ENCODE data around the gene KCNH5.

The KCNH5 gene

GRCh38 chr14:62745496-62745895 is 299.8 kb downstream of the KCNH5 start:
- TF ChIP-seq, protein P1, sequence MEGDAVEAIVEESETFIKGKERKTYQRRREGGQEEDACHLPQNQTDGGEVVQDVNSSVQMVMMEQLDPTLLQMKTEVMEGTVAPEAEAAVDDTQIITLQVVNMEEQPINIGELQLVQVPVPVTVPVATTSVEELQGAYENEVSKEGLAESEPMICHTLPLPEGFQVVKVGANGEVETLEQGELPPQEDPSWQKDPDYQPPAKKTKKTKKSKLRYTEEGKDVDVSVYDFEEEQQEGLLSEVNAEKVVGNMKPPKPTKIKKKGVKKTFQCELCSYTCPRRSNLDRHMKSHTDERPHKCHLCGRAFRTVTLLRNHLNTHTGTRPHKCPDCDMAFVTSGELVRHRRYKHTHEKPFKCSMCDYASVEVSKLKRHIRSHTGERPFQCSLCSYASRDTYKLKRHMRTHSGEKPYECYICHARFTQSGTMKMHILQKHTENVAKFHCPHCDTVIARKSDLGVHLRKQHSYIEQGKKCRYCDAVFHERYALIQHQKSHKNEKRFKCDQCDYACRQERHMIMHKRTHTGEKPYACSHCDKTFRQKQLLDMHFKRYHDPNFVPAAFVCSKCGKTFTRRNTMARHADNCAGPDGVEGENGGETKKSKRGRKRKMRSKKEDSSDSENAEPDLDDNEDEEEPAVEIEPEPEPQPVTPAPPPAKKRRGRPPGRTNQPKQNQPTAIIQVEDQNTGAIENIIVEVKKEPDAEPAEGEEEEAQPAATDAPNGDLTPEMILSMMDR (conservative IDR thresholded peaks at IDR 0.05; ENCODE audit: control insufficient read depth, insufficient read depth, low read depth, low read length): no peak
- H3K4me3 ChIP-seq (ENCODE audit: control insufficient read depth, low read depth, low read length): no peak overlapping the region
- DNase-seq (ENCODE audit: low read depth): no peak

DNA sequence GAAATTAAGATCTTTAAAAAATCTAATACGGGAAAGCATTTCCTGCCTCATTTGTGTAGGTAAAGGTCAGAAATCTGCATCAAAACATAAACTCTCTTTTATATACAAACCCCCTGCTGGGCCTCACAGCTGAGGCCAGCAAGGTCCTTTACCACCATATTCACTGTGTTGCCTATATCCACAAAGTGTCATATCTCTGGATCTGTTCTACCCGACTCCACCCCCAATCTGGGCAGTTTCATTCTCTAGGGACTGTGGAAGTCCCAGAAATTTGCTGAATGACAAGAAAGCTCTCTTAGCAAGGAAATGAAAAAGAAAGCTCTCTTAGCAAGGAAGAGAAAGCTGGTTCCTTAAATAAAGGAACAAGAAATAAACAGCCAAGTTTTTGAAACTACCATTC is 301.7 kb downstream of the KCNH5 start:
- DNase-seq (ENCODE audit: low read depth): no peak
- no peak overlapping the region for H3K4me3 ChIP-seq (ENCODE audit: control insufficient read depth, low read depth, low read length)
- TF ChIP-seq, protein P1 (conservative IDR thresholded peaks at IDR 0.05; ENCODE audit: control insufficient read depth, insufficient read depth, low read depth, low read length): no peak

DNA sequence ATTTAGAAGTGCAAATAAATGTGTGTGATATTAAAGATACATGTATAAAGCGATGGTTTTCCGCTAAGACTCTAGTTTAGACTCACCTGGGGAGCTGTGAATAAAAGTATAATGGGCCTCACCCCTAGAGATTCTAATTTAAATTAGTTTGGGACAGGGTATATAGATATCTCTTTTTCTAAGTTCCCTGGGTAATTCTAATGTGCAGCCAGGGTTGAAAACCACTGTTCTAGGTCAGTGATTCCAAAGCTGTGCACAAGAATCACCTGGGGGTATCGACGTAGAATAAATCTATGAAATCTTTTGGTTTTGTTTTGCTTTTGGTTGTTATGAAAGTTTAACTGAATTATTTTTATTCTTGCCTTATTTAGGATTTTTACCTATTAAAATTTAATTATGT is 302.1 kb downstream of the KCNH5 start:
- DNase-seq (ENCODE audit: low read depth): no peak
- no peak overlapping the region for H3K4me3 ChIP-seq (ENCODE audit: control insufficient read depth, low read depth, low read length)
- TF ChIP-seq, protein P1 (conservative IDR thresholded peaks at IDR 0.05; ENCODE audit: control insufficient read depth, insufficient read depth, low read depth, low read length): no peak

- no peak overlapping the region for H3K4me3 ChIP-seq (ENCODE audit: control insufficient read depth, low read depth, low read length)
- DNase-seq (ENCODE audit: low read depth): no peak
- TF ChIP-seq, protein P1 (conservative IDR thresholded peaks at IDR 0.05; ENCODE audit: control insufficient read depth, insufficient read depth, low read depth, low read length): no peak
These were observed 305.6 kb downstream of the KCNH5 start for GRCh38 chr14:62739647-62740046.

DNA sequence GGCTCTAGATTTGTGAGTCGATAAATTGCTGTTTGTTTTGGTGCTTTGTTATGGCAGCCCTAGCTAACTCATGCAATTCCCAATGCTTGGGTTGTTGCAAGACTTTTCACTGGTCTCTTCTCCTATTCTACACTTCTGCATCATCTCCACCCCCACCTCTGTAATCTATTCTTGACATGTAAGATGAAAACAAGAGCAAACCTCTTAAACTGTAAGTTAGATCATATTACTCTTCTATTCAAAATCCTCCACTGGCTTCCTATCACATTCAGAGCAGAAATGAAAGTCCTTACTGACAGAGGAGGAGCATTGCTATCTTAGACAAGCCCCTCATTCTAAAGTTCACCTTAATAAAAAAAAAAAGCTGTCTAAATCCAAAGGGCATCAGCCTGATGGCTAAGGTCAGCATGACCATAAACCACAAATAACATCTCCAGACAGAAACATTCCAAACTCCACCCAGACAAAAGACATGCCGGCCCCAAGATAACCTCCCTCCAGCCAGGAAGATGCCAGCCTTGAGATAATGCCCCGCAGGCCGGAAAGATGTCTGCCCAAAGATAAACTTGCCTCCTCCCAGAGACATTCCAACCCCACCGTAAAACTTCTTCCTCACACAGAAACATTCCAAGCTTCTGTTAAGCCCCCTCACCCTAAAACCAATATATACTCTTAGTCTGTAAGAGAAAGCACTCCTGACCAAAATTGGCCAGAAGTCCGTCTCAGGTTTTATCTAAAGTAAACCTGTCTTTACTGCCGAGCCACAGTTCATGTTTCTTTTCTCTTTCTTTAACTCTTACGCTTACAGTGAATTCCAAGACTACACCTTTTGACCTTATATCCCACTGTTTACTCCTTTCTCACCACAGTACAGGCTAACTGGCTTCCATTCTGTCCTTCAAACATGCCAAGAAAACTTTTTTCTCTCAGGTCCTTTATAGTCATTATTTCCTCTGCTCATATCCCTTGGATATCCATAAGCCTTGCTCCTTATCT is 308.9 kb downstream of the KCNH5 start:
- no peak for DNase-seq (ENCODE audit: low read depth)

DNA sequence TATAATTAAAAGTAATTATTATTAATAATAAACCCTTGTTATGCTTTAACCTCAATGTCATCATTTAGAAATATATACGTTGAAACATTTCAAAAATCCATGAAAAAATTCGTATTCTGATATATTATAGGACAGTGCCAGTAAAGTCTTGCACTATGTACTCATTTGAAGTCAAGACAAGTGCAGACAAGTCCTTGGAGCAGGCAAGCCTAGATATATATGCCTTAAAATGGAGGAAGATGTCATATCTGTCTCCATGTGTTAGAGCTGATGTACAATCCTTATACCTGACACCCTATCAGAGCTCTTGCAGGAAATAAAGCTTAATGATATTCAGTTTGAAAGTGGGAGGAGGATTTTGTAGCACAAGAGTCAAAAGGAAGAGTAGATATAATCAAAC is 310.4 kb downstream of the KCNH5 start:
- no peak for DNase-seq (ENCODE audit: low read depth)
- H3K4me3 ChIP-seq (ENCODE audit: control insufficient read depth, low read depth, low read length): no peak overlapping the region
- TF ChIP-seq, protein P1 (conservative IDR thresholded peaks at IDR 0.05; ENCODE audit: control insufficient read depth, insufficient read depth, low read depth, low read length): no peak

More for the DNA sequence above, 308.9 kb downstream of the KCNH5 start:
- H3K4me3 ChIP-seq (ENCODE audit: control insufficient read depth, low read depth, low read length): no peak overlapping the region
- TF ChIP-seq, protein P1 (conservative IDR thresholded peaks at IDR 0.05; ENCODE audit: control insufficient read depth, insufficient read depth, low read depth, low read length): no peak
